ENCODE measurements around the gene ZNF335.

Gene ZNF335

DNA sequence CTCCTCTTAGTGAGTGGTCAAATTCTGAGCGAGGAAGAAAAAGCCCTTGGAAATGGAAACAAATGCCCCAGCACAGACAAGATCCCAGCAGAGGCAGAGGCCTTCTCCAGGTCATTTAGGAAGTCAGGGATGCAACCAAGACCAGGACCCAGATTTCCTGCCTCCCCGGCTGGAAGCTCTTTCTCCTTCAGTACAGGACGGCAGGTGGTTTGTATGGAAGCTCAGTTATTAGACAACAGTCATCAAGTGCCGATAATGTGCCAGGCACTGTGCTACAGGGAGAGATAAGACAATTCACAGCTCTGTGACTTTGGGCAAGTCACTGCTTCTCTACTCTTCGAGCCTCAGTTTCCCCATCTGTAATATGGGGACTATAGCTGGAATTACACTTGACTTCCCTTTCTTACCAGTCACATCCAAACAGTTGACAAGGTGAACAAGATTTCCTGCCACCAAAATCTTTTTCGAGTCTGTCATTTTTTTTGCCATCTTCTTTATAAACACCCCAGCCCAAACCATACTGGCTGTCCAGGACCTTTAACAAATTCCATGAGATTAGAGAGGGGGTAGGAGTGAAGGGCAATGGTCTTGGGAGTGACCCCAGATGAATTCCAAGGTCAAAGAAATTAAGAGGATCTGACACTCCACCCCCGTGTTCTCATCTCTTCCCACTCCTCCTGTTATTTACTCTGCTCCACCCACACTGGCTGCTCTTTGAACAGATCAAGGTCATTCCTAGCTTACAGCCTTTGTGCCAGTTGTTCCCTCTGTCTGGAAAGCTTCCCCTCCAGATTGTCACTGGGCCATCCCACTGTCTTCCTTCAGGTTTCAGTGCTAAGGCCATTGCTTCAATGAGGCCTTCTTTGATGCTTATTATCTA lies 42.8 kb upstream of the ZNF335 start:
- POLR2A ChIA-PET, result no interaction called here
- DNase-seq, result no peak
- CTCF ChIA-PET, result interaction anchor here (0.7 to 22.3 kb wide), 16 partner anchors 8 to 645 kb away, joined by 3 to 656 read pairs (median 4); partner anchors contain the start of genes SLC12A5 and ZNF335
- WGBS (ENCODE audit: insufficient coverage), result 80% methylated on average over 4 of the region's 7 CpGs
- no peak overlapping the region for H3K4me3 ChIP-seq (ENCODE audit: control insufficient read depth in 1 of 7, extremely low read depth in 1 of 7, insufficient read depth in 4 of 7, low read depth in 2 of 7, low read length in 6 of 7)
- H3K9me3 ChIP-seq (ENCODE audit: control extremely low read depth in 1 of 5, control insufficient read depth in 4 of 5, insufficient read depth in 2 of 5, low read depth in 1 of 5, low read length in 4 of 5), result no peaks in the 10 kb centered on the region
- peaks cover 0 to 27% (median 14%) of the 10 kb centered on the region in 4 experiments for H3K4me1 ChIP-seq (ENCODE audit: control extremely low read depth in 1 of 4, control insufficient read depth in 4 of 4, insufficient read depth in 4 of 4, low read length in 3 of 4)
- H3K27me3 ChIP-seq (replicated peaks in 2 of 5; ENCODE audit: control insufficient read depth in 4 of 5, insufficient read depth in 5 of 5, low read length in 4 of 5), result peaks cover 0 to 54% (median 24%) of the 10 kb centered on the region in 5 experiments
- no peak overlapping the region for H3K27ac ChIP-seq (ENCODE audit: insufficient read depth in 1 of 2, low read depth in 1 of 2, low read length in 2 of 2, poor library complexity in 1 of 2, severe bottlenecking in 2 of 2)
- H3K36me3 ChIP-seq (ENCODE audit: control insufficient read depth in 4 of 4, insufficient read depth in 4 of 4, low read length in 3 of 4), result no peaks in the 10 kb centered on the region

DNA sequence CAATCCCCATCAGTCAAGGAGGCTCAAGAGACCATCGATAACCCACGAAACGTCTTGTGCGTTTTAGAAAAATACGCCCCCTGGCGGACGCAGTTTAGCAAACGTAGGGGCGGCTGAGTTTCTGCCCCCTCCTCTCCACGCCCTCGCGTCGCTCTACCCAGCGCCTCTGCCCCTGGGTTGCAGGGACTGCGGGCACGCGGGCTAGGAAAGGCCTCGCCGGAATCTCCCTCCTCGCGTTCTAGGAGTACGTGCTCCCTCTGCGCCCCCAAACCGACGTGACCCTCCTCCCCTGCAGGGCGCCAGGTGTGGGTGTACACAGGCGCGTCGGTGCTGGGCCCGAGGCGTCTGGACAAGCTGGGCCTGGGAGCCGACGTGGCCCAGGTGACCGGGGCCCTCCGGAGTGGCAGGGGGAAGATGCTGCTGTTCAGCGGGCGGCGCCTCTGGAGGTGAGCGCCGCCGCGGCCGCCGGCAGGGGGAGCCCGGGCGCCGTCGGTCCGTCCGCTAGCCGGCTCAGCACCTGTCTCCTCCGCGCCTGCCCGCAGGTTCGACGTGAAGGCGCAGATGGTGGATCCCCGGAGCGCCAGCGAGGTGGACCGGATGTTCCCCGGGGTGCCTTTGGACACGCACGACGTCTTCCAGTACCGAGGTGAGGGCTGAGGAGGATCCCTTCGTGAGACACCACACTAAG lies 42.0 kb upstream of the ZNF335 start:
- no peaks in the 10 kb centered on the region for H3K36me3 ChIP-seq (ENCODE audit: control insufficient read depth in 4 of 4, insufficient read depth in 4 of 4, low read length in 3 of 4)
- H3K9me3 ChIP-seq (ENCODE audit: control extremely low read depth in 1 of 5, control insufficient read depth in 4 of 5, insufficient read depth in 2 of 5, low read depth in 1 of 5, low read length in 4 of 5), result no peaks in the 10 kb centered on the region
- H3K27me3 ChIP-seq (replicated peaks in 2 of 5; ENCODE audit: control insufficient read depth in 4 of 5, insufficient read depth in 5 of 5, low read length in 4 of 5), result peaks cover 0 to 62% (median 31%) of the 10 kb centered on the region in 5 experiments
- H3K4me1 ChIP-seq (ENCODE audit: control extremely low read depth in 1 of 4, control insufficient read depth in 4 of 4, insufficient read depth in 4 of 4, low read length in 3 of 4), result peaks cover 0 to 31% (median 15%) of the 10 kb centered on the region in 4 experiments
- 2% methylated on average over 61 of the region's 67 CpGs for WGBS (ENCODE audit: insufficient coverage)
- DNase-seq, result peak; percentile 76 to 85 (median 80)
- H3K4me3 ChIP-seq (ENCODE audit: control insufficient read depth in 1 of 7, extremely low read depth in 1 of 7, insufficient read depth in 4 of 7, low read depth in 2 of 7, low read length in 6 of 7), result peak overlapping the region in 2 of 7 experiments; percentile 19 to 50
- POLR2A ChIA-PET, result interaction anchor here (1.4 kb wide), 1 partner anchor 19 kb away, joined by 3 read pairs; no protein-coding TSS in a partner anchor
- CTCF ChIA-PET, result interaction anchor here (0.7 to 22.3 kb wide), 21 partner anchors 9 to 644 kb away, joined by 3 to 656 read pairs (median 4); partner anchors contain the start of genes SLC12A5 and ZNF335
- no peak overlapping the region for H3K27ac ChIP-seq (ENCODE audit: insufficient read depth in 1 of 2, low read depth in 1 of 2, low read length in 2 of 2, poor library complexity in 1 of 2, severe bottlenecking in 2 of 2)

DNA sequence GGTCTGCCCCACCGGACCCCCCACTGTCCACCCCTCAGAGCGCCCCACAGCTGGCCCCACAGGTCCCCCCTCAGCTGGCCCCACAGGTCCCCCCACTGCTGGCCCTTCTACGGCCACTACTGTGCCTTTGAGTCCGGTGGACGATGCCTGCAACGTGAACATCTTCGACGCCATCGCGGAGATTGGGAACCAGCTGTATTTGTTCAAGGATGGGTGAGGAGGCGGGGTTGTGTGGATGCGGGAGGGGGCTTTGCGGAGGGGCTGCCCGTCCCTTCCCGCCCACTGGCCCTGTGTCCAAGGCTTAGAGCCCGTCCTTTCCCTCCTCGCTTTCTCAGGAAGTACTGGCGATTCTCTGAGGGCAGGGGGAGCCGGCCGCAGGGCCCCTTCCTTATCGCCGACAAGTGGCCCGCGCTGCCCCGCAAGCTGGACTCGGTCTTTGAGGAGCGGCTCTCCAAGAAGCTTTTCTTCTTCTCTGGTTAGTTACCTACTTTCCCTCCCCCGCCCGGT lies 41.4 kb upstream of the ZNF335 start:
- Histone ChIP-seq H3K27me3 (replicated peaks in 2 of 5; ENCODE audit: control insufficient read depth in 4 of 5, insufficient read depth in 5 of 5, low read length in 4 of 5) (peaks cover 0 to 67% (median 34%) of the 10 kb centered on the region in 5 experiments), H3K27ac (ENCODE audit: insufficient read depth in 1 of 2, low read depth in 1 of 2, low read length in 2 of 2, poor library complexity in 1 of 2, severe bottlenecking in 2 of 2) (no peak overlapping the region), H3K4me1 (ENCODE audit: control extremely low read depth in 1 of 4, control insufficient read depth in 4 of 4, insufficient read depth in 4 of 4, low read length in 3 of 4) (peaks cover 0 to 37% (median 21%) of the 10 kb centered on the region in 4 experiments), H3K36me3 (ENCODE audit: control insufficient read depth in 4 of 4, insufficient read depth in 4 of 4, low read length in 3 of 4) (no peaks in the 10 kb centered on the region), H3K9me3 (ENCODE audit: control extremely low read depth in 1 of 5, control insufficient read depth in 4 of 5, insufficient read depth in 2 of 5, low read depth in 1 of 5, low read length in 4 of 5) (no peaks in the 10 kb centered on the region), H3K4me3 (ENCODE audit: control insufficient read depth in 1 of 7, extremely low read depth in 1 of 7, insufficient read depth in 4 of 7, low read depth in 2 of 7, low read length in 6 of 7) (peak overlapping the region in 1 of 7 experiments; percentile 50)
- ChIA-PET CTCF (interaction anchor here (0.7 to 22.3 kb wide), 13 partner anchors 9 to 336 kb away, joined by 3 to 656 read pairs (median 4); partner anchors contain the start of gene ZNF335), POLR2A (interaction anchor here (0.7 to 1.4 kb wide), 2 partner anchors 18 to 26 kb away, joined by 3 to 4 read pairs; no protein-coding TSS in a partner anchor)
- 11% methylated on average over 22 of the region's 29 CpGs for WGBS (ENCODE audit: insufficient coverage)
- no peak for DNase-seq

DNA sequence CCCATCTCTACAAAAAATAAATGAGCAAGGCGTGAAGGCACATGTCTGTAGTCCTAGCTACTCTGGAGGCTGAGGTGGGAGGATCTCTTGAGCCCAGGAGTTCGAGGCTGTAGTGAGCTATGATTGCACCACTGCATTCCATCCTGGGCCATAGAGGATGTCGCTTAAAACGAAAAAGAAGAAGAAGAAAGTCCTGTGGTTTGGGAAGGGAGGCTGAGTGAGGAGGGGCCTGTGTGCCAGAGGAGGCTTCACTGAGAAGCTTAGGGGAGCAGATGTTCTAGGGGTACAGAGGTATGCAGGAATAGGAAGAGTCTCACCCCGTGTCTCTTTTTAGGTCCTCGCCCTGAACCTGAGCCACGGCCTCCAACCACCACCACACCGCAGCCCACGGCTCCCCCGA lies 40.9 kb upstream of the ZNF335 start:
- Histone ChIP-seq H3K27me3 (replicated peaks in 2 of 5; ENCODE audit: control insufficient read depth in 4 of 5, insufficient read depth in 5 of 5, low read length in 4 of 5) (peaks cover 0 to 72% (median 36%) of the 10 kb centered on the region in 5 experiments), H3K4me3 (ENCODE audit: control insufficient read depth in 1 of 7, extremely low read depth in 1 of 7, insufficient read depth in 4 of 7, low read depth in 2 of 7, low read length in 6 of 7) (no peak overlapping the region), H3K27ac (ENCODE audit: insufficient read depth in 1 of 2, low read depth in 1 of 2, low read length in 2 of 2, poor library complexity in 1 of 2, severe bottlenecking in 2 of 2) (no peak overlapping the region), H3K9me3 (ENCODE audit: control extremely low read depth in 1 of 5, control insufficient read depth in 4 of 5, insufficient read depth in 2 of 5, low read depth in 1 of 5, low read length in 4 of 5) (no peaks in the 10 kb centered on the region), H3K36me3 (ENCODE audit: control insufficient read depth in 4 of 4, insufficient read depth in 4 of 4, low read length in 3 of 4) (no peaks in the 10 kb centered on the region), H3K4me1 (ENCODE audit: control extremely low read depth in 1 of 4, control insufficient read depth in 4 of 4, insufficient read depth in 4 of 4, low read length in 3 of 4) (peaks cover 0 to 42% (median 26%) of the 10 kb centered on the region in 4 experiments)
- WGBS (ENCODE audit: insufficient coverage), result 40% methylated on average over 8 of the region's 10 CpGs
- POLR2A ChIA-PET, result interaction anchor here (0.7 to 1.4 kb wide), 2 partner anchors 18 to 26 kb away, joined by 3 to 4 read pairs; no protein-coding TSS in a partner anchor
- no peak for DNase-seq
- CTCF ChIA-PET, result interaction anchor here (0.7 to 22.3 kb wide), 11 partner anchors 10 to 337 kb away, joined by 3 to 656 read pairs (median 4); partner anchors contain the start of gene ZNF335

- 18% methylated on average over 55 of the region's 57 CpGs for WGBS (ENCODE audit: insufficient coverage)
Measured at GRCh38 chr20:46011631-46012482, 39.9 kb upstream of the ZNF335 start.

More at GRCh38 chr20:46011631-46012482, 39.9 kb upstream of the ZNF335 start:
- Histone ChIP-seq H3K27me3 (replicated peaks in 2 of 5; ENCODE audit: control insufficient read depth in 4 of 5, insufficient read depth in 5 of 5, low read length in 4 of 5) (peaks cover 0 to 81% (median 42%) of the 10 kb centered on the region in 5 experiments), H3K4me1 (ENCODE audit: control extremely low read depth in 1 of 4, control insufficient read depth in 4 of 4, insufficient read depth in 4 of 4, low read length in 3 of 4) (peaks cover 0 to 46% (median 30%) of the 10 kb centered on the region in 4 experiments), H3K27ac (ENCODE audit: insufficient read depth in 1 of 2, low read depth in 1 of 2, low read length in 2 of 2, poor library complexity in 1 of 2, severe bottlenecking in 2 of 2) (no peak overlapping the region), H3K9me3 (ENCODE audit: control extremely low read depth in 1 of 5, control insufficient read depth in 4 of 5, insufficient read depth in 2 of 5, low read depth in 1 of 5, low read length in 4 of 5) (no peaks in the 10 kb centered on the region), H3K36me3 (ENCODE audit: control insufficient read depth in 4 of 4, insufficient read depth in 4 of 4, low read length in 3 of 4) (no peaks in the 10 kb centered on the region), H3K4me3 (ENCODE audit: control insufficient read depth in 1 of 7, extremely low read depth in 1 of 7, insufficient read depth in 4 of 7, low read depth in 2 of 7, low read length in 6 of 7) (no peak overlapping the region)
- ChIA-PET CTCF (interaction anchor here (0.6 to 22.3 kb wide), 6 partner anchors 10 to 74 kb away, joined by 3 to 656 read pairs (median 4); partner anchors contain the start of gene ZNF335), POLR2A (no interaction called here)
- DNase-seq, result peak in 2 of 3 donors; percentile 67 to 70
